Measurements from ENCODE around the gene NCK2.

- TF ChIP-seq CTCF (IDR thresholded peaks at IDR 0.05): no peak
- TF ChIP-seq SMC3 (IDR thresholded peaks at IDR 0.05; ENCODE audit: low read depth, low read length): no peak
- no peak for TF ChIP-seq USF1 (IDR thresholded peaks at IDR 0.05; ENCODE audit: borderline replicate concordance, low read depth)
- no peak for TF ChIP-seq USF2 (IDR thresholded peaks at IDR 0.05; ENCODE audit: borderline replicate concordance, low read depth, low read length)
- no peak for TF ChIP-seq POLR2AphosphoS5 (IDR thresholded peaks at IDR 0.05; ENCODE audit: low read depth, low read length)
Observed at GRCh38 chr2:105917688-105918087, 173.0 kb downstream of the NCK2 start.

Data from SK-N-SH (cell line).